Measurements from ENCODE around the gene KRTAP5-8.
A peak's percentile ranks its signal among the peaks of the same experiment; 100 is the strongest.
"Not testable (repeated sequence)": the region's sequence is repeated elsewhere in the genome, so short reads cannot be mapped to it uniquely, and the experiment has no call there.

Gene KRTAP5-8

GRCh38 chr11:71575723-71576424 lies 38.0 kb downstream of the KRTAP5-8 start:
- no peak for DNase-seq

- not testable (repeated sequence) for DNase-seq
These were observed 39.1 kb downstream of the KRTAP5-8 start for GRCh38 chr11:71576688-71577465.

- no peak for DNase-seq
These were observed 39.7 kb downstream of the KRTAP5-8 start for GRCh38 chr11:71577469-71578004.

- not testable (repeated sequence) for DNase-seq
These were observed 41.7 kb downstream of the KRTAP5-8 start for GRCh38 chr11:71579513-71579912.

GRCh38 chr11:71580057-71581003 lies 42.5 kb downstream of the KRTAP5-8 start:
- DNase-seq = peak; percentile 39

- DNase-seq = no peak
These were observed 44.0 kb downstream of the KRTAP5-8 start for GRCh38 chr11:71581826-71582225.

GRCh38 chr11:71582309-71582895 lies 44.6 kb downstream of the KRTAP5-8 start, which contains the start of gene KRTAP5-11:
Gene KRTAP5-11, minus strand, starts transcription at chr11:71582875. Its CDS starts 38 bp downstream, at chr11:71582837.
- DNase-seq = no peak

GRCh38 chr11:71582969-71583368 lies 45.1 kb downstream of the KRTAP5-8 start:
- DNase-seq = not testable (repeated sequence)

GRCh38 chr11:71585673-71586072 lies 47.8 kb downstream of the KRTAP5-8 start:
- not testable (repeated sequence) for DNase-seq

- DNase-seq = not testable (repeated sequence)
These were observed 50.5 kb downstream of the KRTAP5-8 start for GRCh38 chr11:71588314-71588713.

Data from suppressor macrophage treated with lipopolysaccharide for 4 hours (primary cell).